K562 (cell line): Measurements from ENCODE around the gene PVALEF. TPM values are rescaled to one million over a fixed set of nuclear protein-coding genes. Genes with fewer than 3 reads are reported as not detected.

Experiments used
- EP300 ChIP-seq: IDR thresholded peaks from 2 replicates; pipeline ENCODE4 v1.6.1; 2012; ENCODE audit warnings: low read length, improper control_type of control experiment
- PRMT5 ChIP-seq: sonication (generic); formaldehyde crosslinking; IDR thresholded peaks from 2 replicates; pipeline ENCODE4 v1.5.0; 2020; ENCODE audit warnings: missing genetic modification reagents
- RBM34 ChIP-seq: fragments of 200-400 bp; formaldehyde crosslinking; IDR thresholded peaks from 2 replicates; pipeline ENCODE4 v1.6.1; 2018; ENCODE audit warnings: low read length, borderline replicate concordance; ENCODE audit not compliant: insufficient read depth
- SP1 ChIP-seq: sonication (generic); formaldehyde crosslinking; IDR thresholded peaks from 2 replicates; pipeline ENCODE4 v1.8.1; 2022; ENCODE audit warnings: mild to moderate bottlenecking, missing genetic modification reagents
- TRIM24 ChIP-seq, 2 experiments: fragments of 450-650 bp; IDR thresholded peaks; 2 replicates each; pipeline ENCODE4 v1.6.1; 2016
- polyA plus RNA-seq, 8 experiments: library from polyadenylated mRNA; depleted of rRNA in 4 of 8; stranded (reverse) in 5 of 8; unstranded in 3 of 8; fragments of >200 nt; fragmentation: Nextera tagmentation in 2 of 8; fragmentation: Illumina TruSeq in 1 of 8; extraction: Ambion mirVana in 2 of 8; extraction: Trizol in 1 of 8; gene quantifications; 2 replicates each; pipeline versions ENCODE4 v1.2.1 to v1.2.3, GENCODE V29; 2011 to 2014; ENCODE audit warnings: inconsistent platforms in 1 of 8, missing spikeins in 1 of 8
- total RNA-seq, 7 experiments: library from RNA; depleted of rRNA in 6 of 7; stranded (reverse); fragments of >200 nt in 6 of 7; fragmentation: Illumina TruSeq in 2 of 7; extraction: Trizol in 2 of 7; gene quantifications; 2 replicates each; pipeline versions ENCODE4 v1.2.1 to v1.2.3, GENCODE V29; 2011 to 2021; ENCODE audit warnings: low replicate concordance in 1 of 7
- TF ChIP-seq, protein P1 (sequence below): sonication (generic); formaldehyde crosslinking; IDR thresholded peaks from 2 replicates; pipeline ENCODE4 v1.8.0; 2023; ENCODE audit warnings: mild to moderate bottlenecking, missing genetic modification reagents
- TF ChIP-seq, protein P2 (sequence below): fragments of 250-450 bp; sonication (Bioruptor Pico); IDR thresholded peaks from 2 replicates; pipeline ENCODE4 v1.5.0; 2021; ENCODE audit warnings: mild to moderate bottlenecking, borderline replicate concordance
- TF ChIP-seq, protein P3 (sequence below): fragments of 450-650 bp; IDR thresholded peaks from 2 replicates; pipeline ENCODE4 v1.7.1; 2018; ENCODE audit warnings: mild to moderate bottlenecking, low read depth; ENCODE audit not compliant: partially characterized antibody
- TF ChIP-seq, protein P4 (sequence below): fragments of 450-650 bp; IDR thresholded peaks from 2 replicates; pipeline ENCODE4 v1.6.1; 2016; ENCODE audit warnings: mild to moderate bottlenecking, moderate library complexity

PVALEF gene
- total and polyA plus RNA-seq, 9 of the 15 experiments (the other 6 are each of a cell fraction or from before 2014, with no cell fraction given), result not detected

DNA sequence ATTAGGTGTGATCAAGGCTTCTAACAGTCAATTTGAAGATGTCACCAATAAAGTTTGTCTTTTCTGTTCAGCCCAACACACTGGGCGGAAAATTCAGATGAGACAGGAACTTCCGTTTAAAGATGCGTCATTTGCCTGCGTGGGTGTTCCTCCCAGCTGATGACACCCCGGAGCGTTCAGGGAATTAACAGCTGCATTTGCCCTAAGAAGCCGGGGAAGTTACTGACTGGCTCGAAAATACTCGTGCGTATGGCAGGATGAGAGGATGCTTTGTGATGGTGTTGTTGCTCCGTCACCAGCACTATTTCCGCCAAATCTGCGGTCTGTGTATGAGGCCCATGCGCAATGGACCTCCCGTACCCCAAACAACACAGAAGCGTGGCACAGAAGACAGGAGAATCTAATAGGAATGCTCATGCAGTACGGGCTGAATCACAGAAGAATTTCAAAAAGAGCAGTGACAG is 11.9 kb upstream of the PVALEF start (continued):
- TF ChIP-seq PRMT5 (no peak), RBM34 (no peak), TRIM24 (IDR thresholded peaks at IDR 0.05) (peak in 1 of 2 experiments; percentile 39; a peak in 1 of 4 replicates), EP300 (peak; percentile 60), SP1 (CRISPR knock-in tag) (no peak)
- TF ChIP-seq, protein P1, sequence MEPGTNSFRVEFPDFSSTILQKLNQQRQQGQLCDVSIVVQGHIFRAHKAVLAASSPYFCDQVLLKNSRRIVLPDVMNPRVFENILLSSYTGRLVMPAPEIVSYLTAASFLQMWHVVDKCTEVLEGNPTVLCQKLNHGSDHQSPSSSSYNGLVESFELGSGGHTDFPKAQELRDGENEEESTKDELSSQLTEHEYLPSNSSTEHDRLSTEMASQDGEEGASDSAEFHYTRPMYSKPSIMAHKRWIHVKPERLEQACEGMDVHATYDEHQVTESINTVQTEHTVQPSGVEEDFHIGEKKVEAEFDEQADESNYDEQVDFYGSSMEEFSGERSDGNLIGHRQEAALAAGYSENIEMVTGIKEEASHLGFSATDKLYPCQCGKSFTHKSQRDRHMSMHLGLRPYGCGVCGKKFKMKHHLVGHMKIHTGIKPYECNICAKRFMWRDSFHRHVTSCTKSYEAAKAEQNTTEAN, result no peak
- TF ChIP-seq, protein P2, sequence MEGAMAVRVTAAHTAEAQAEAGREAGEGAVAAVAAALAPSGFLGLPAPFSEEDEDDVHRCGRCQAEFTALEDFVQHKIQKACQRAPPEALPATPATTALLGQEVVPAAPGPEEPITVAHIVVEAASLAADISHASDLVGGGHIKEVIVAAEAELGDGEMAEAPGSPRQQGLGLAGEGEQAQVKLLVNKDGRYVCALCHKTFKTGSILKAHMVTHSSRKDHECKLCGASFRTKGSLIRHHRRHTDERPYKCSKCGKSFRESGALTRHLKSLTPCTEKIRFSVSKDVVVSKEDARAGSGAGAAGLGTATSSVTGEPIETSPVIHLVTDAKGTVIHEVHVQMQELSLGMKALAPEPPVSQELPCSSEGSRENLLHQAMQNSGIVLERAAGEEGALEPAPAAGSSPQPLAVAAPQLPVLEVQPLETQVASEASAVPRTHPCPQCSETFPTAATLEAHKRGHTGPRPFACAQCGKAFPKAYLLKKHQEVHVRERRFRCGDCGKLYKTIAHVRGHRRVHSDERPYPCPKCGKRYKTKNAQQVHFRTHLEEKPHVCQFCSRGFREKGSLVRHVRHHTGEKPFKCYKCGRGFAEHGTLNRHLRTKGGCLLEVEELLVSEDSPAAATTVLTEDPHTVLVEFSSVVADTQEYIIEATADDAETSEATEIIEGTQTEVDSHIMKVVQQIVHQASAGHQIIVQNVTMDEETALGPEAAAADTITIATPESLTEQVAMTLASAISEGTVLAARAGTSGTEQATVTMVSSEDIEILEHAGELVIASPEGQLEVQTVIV (CRISPR knock-in tag), result no peak
- TF ChIP-seq, protein P3, sequence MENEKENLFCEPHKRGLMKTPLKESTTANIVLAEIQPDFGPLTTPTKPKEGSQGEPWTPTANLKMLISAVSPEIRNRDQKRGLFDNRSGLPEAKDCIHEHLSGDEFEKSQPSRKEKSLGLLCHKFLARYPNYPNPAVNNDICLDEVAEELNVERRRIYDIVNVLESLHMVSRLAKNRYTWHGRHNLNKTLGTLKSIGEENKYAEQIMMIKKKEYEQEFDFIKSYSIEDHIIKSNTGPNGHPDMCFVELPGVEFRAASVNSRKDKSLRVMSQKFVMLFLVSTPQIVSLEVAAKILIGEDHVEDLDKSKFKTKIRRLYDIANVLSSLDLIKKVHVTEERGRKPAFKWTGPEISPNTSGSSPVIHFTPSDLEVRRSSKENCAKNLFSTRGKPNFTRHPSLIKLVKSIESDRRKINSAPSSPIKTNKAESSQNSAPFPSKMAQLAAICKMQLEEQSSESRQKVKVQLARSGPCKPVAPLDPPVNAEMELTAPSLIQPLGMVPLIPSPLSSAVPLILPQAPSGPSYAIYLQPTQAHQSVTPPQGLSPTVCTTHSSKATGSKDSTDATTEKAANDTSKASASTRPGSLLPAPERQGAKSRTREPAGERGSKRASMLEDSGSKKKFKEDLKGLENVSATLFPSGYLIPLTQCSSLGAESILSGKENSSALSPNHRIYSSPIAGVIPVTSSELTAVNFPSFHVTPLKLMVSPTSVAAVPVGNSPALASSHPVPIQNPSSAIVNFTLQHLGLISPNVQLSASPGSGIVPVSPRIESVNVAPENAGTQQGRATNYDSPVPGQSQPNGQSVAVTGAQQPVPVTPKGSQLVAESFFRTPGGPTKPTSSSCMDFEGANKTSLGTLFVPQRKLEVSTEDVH, result no peak
- TF ChIP-seq, protein P4, sequence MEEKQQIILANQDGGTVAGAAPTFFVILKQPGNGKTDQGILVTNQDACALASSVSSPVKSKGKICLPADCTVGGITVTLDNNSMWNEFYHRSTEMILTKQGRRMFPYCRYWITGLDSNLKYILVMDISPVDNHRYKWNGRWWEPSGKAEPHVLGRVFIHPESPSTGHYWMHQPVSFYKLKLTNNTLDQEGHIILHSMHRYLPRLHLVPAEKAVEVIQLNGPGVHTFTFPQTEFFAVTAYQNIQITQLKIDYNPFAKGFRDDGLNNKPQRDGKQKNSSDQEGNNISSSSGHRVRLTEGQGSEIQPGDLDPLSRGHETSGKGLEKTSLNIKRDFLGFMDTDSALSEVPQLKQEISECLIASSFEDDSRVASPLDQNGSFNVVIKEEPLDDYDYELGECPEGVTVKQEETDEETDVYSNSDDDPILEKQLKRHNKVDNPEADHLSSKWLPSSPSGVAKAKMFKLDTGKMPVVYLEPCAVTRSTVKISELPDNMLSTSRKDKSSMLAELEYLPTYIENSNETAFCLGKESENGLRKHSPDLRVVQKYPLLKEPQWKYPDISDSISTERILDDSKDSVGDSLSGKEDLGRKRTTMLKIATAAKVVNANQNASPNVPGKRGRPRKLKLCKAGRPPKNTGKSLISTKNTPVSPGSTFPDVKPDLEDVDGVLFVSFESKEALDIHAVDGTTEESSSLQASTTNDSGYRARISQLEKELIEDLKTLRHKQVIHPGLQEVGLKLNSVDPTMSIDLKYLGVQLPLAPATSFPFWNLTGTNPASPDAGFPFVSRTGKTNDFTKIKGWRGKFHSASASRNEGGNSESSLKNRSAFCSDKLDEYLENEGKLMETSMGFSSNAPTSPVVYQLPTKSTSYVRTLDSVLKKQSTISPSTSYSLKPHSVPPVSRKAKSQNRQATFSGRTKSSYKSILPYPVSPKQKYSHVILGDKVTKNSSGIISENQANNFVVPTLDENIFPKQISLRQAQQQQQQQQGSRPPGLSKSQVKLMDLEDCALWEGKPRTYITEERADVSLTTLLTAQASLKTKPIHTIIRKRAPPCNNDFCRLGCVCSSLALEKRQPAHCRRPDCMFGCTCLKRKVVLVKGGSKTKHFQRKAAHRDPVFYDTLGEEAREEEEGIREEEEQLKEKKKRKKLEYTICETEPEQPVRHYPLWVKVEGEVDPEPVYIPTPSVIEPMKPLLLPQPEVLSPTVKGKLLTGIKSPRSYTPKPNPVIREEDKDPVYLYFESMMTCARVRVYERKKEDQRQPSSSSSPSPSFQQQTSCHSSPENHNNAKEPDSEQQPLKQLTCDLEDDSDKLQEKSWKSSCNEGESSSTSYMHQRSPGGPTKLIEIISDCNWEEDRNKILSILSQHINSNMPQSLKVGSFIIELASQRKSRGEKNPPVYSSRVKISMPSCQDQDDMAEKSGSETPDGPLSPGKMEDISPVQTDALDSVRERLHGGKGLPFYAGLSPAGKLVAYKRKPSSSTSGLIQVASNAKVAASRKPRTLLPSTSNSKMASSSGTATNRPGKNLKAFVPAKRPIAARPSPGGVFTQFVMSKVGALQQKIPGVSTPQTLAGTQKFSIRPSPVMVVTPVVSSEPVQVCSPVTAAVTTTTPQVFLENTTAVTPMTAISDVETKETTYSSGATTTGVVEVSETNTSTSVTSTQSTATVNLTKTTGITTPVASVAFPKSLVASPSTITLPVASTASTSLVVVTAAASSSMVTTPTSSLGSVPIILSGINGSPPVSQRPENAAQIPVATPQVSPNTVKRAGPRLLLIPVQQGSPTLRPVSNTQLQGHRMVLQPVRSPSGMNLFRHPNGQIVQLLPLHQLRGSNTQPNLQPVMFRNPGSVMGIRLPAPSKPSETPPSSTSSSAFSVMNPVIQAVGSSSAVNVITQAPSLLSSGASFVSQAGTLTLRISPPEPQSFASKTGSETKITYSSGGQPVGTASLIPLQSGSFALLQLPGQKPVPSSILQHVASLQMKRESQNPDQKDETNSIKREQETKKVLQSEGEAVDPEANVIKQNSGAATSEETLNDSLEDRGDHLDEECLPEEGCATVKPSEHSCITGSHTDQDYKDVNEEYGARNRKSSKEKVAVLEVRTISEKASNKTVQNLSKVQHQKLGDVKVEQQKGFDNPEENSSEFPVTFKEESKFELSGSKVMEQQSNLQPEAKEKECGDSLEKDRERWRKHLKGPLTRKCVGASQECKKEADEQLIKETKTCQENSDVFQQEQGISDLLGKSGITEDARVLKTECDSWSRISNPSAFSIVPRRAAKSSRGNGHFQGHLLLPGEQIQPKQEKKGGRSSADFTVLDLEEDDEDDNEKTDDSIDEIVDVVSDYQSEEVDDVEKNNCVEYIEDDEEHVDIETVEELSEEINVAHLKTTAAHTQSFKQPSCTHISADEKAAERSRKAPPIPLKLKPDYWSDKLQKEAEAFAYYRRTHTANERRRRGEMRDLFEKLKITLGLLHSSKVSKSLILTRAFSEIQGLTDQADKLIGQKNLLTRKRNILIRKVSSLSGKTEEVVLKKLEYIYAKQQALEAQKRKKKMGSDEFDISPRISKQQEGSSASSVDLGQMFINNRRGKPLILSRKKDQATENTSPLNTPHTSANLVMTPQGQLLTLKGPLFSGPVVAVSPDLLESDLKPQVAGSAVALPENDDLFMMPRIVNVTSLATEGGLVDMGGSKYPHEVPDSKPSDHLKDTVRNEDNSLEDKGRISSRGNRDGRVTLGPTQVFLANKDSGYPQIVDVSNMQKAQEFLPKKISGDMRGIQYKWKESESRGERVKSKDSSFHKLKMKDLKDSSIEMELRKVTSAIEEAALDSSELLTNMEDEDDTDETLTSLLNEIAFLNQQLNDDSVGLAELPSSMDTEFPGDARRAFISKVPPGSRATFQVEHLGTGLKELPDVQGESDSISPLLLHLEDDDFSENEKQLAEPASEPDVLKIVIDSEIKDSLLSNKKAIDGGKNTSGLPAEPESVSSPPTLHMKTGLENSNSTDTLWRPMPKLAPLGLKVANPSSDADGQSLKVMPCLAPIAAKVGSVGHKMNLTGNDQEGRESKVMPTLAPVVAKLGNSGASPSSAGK, result peak; percentile 25; the same call in 1 of the 2 replicates
